Left hindlimb (tissue), 1 donor: Measurements from ENCODE around the gene IGF2R.

Experiments used
- DNase-seq: peaks from one replicate; pipeline ENCODE4 v3.0.0-alpha.2; 2018

The IGF2R gene

DNA sequence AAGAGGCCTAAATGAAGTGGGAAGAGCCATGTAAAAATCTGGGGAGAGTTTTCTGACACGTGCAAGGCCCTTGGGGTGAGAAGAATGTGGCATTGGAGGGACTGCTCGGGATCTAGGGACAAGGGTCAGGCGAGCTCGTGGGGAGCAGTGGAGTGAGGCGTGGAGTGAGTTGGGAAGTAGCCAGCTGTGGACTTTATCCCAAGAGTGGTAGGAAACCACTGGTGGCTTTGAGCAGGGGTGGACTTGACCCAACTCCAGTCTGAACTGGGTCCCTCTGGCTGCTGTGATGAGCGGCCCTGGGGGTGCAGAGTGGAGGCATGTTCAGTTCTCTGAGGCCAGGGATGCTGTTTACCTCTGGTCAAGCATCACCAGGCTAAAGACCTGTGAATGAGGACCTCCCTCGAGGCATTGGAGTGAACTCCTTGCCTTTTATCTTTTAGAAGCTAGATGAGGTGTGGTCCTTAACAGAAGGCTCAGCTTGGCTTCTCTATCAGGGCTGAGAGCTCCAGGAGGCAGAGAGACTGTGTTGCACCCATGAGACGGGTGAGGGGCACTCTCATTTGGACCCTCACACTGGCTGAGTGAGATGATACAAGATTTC, 173.3 kb downstream of the IGF2R start:
- no peak for DNase-seq

GRCh38 chr6:160146454-160147145, 177.7 kb downstream of the IGF2R start:
- no peak for DNase-seq

GRCh38 chr6:160147146-160147536, 178.3 kb downstream of the IGF2R start:
- DNase-seq: no peak

DNA sequence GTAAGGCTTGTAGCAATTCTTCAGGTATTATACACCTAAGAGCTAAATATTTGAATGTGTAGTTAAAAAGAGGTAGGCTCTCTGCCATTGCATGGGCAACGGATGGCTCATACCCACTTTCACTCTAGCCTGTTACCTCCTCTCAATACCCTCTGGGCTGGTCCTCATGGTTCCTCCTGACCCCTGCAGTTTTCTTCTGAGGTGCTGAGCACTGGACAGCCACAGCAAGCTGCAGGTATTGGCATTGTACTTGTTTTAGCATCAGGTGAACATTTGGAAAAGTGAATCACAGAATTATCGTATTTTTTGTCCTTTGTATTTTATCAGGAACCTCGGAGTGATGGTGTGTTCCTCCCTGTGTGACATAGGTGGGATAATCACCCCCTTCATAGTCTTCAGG, 185.6 kb downstream of the IGF2R start:
- no peak for DNase-seq

DNA sequence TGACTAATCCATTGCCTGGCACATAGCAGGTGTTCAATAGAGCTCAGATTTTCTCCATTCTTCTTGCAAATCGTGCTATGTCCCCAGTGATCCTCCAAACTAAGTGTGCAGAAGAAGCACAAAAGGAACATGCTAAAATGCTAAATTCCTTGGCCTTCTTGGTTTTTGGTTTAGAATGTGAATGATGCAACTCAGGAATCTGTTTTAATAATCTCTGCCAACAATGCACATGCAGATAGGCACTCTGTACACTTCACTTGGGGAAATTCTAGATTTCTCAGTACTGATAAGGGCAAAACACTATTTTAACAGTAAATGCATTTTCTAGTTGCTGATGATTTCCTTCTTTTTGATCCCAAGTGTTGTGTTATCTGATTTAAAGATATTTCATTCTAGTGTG, 188.0 kb downstream of the IGF2R start:
- DNase-seq: no peak

- no peak for DNase-seq
Measured at GRCh38 chr6:160160450-160160849, 191.6 kb downstream of the IGF2R start.
